Posterior vena cava (tissue), 2 donors: ENCODE data around the gene PYGL. TPM values are rescaled to one million over a fixed set of nuclear protein-coding genes. Genes with fewer than 3 reads are reported as not detected.

Experiments used
- total RNA-seq, 2 donors: library from RNA; stranded (reverse); fragmentation: NEBNext Ultra II Directional; extraction: Animal tissue kit (Norgen Biotek cat#: 25700); gene quantifications; one replicate each; pipeline ENCODE4 v1.2.1, GENCODE V29; 2021
- donor health status: DM: yes; HTN: yes; CAD: no.
- donor health status: DM: yes; HTN: yes; CAD: no.

PYGL gene
- total RNA-seq, 2 donors from 2014 or later, result 45.5 to 52.0 TPM

Other genes starting within 250 kb of the PYGL start
- 10 to 100 TPM; 34.9 to 45.9 TPM for gene NIN, start 113.3 kb downstream of the PYGL start, total RNA-seq
- gene ABHD12B, start 72.4 kb downstream of the PYGL start, total RNA-seq, result not detected
- 1 to 10 TPM; 2.0 to 2.7 TPM for gene TRIM9, start 150.6 kb upstream of the PYGL start, total RNA-seq